Adrenal gland (tissue), 5 donors: ENCODE measurements around the gene NPAS3.

Experiments used
- CTCF ChIP-seq, 6 experiments: fragments of 450-650 bp in 4 of 6; fragments of 200-600 bp in 2 of 6; sonication (generic) in 1 of 6; IDR thresholded peaks; 1 replicate in 5 of 6; 2 replicates in 1 of 6; pipeline versions ENCODE4 v1.5.1 to v1.8.0; 2016 to 2021; ENCODE audit warnings: antibody characterized with exemption in 6 of 6, mild to moderate bottlenecking in 2 of 6, moderate library complexity in 1 of 6
- POLR2A ChIP-seq, 2 donors: fragments of 450-650 bp; IDR thresholded peaks; one replicate each; pipeline ENCODE4 v1.6.1; 2017; ENCODE audit warnings: antibody characterized with exemption in 2 of 2, mild to moderate bottlenecking in 2 of 2, moderate library complexity in 1 of 2
- donor health status: DM: no; HTN: no; CAD: no.

GRCh38 chr14:33504246-33505099, 565.8 kb downstream of the NPAS3 start:
- TF ChIP-seq CTCF (IDR thresholded peaks at IDR 0.05) (no peak), POLR2A (IDR thresholded peaks at IDR 0.05) (no peak)
